H9 (cell line): ENCODE results near the gene ZNF236. TPM values are rescaled to one million over a fixed set of nuclear protein-coding genes. Genes with fewer than 3 reads are reported as not detected.

Source experiments
- DNase-seq: peaks from one replicate; pipeline ENCODE4 v3.0.0-alpha.2; 2017
- H2AFZ ChIP-seq: one replicate; pipeline ENCODE4 v1.6.1; 2013; ENCODE audit warnings: mild to moderate bottlenecking, low read length, control low read depth, moderate library complexity
- H2AK5ac ChIP-seq: 2 replicates; pipeline ENCODE4 v1.6.1; 2013; ENCODE audit warnings: low read length, control low read depth, mixed read lengths; ENCODE audit not compliant: insufficient read length
- H2BK120ac ChIP-seq: one replicate; pipeline ENCODE4 v1.6.1; 2013; ENCODE audit warnings: low read depth, mild to moderate bottlenecking, low read length, control low read depth, inconsistent platforms; ENCODE audit not compliant: poor library complexity, severe bottlenecking
- H2BK12ac ChIP-seq: 2 replicates; pipeline ENCODE4 v1.6.1; 2013; ENCODE audit warnings: low read length, control low read depth, mixed read lengths, low read depth; ENCODE audit not compliant: insufficient read length
- H2BK15ac ChIP-seq: 2 replicates; pipeline ENCODE4 v1.6.1; 2013; ENCODE audit warnings: low read depth, low read length, control low read depth
- H2BK20ac ChIP-seq: one replicate; pipeline ENCODE4 v1.6.1; 2013; ENCODE audit warnings: low read depth, mild to moderate bottlenecking, low read length, control low read depth, inconsistent platforms; ENCODE audit not compliant: poor library complexity, severe bottlenecking
- H2BK5ac ChIP-seq: 2 replicates; pipeline ENCODE4 v1.6.1; 2013; ENCODE audit warnings: low read length, control low read depth, mixed read lengths; ENCODE audit not compliant: insufficient read length
- H3K14ac ChIP-seq: 2 replicates; pipeline ENCODE4 v1.6.1; 2013; ENCODE audit warnings: low read length, control low read depth; ENCODE audit not compliant: insufficient read depth
- H3K18ac ChIP-seq: 2 replicates; pipeline ENCODE4 v1.6.1; 2013; ENCODE audit warnings: low read depth, mild to moderate bottlenecking, mixed read lengths, low read length, control low read depth; ENCODE audit not compliant: insufficient read length
- H3K23ac ChIP-seq: 2 replicates; pipeline ENCODE4 v1.6.1; 2013; ENCODE audit warnings: low read length, control low read depth, mixed read lengths, low read depth; ENCODE audit not compliant: insufficient read length
- H3K23me2 ChIP-seq: 2 replicates; pipeline ENCODE4 v1.6.1; 2013; ENCODE audit warnings: low read depth, mild to moderate bottlenecking, mixed read lengths, low read length, control low read depth; ENCODE audit not compliant: insufficient read length, poor library complexity, severe bottlenecking
- H3K27ac ChIP-seq: 2 replicates; pipeline ENCODE4 v1.5.1; 2013; ENCODE audit warnings: low read length, control low read depth, mixed read lengths, low read depth; ENCODE audit not compliant: insufficient read length
- H3K27me3 ChIP-seq: 2 replicates; pipeline ENCODE4 v1.6.1; 2013; ENCODE audit warnings: low read length, control low read depth, inconsistent platforms; ENCODE audit not compliant: insufficient read depth
- H3K4ac ChIP-seq: 2 replicates; pipeline ENCODE4 v1.6.1; 2013; ENCODE audit warnings: low read depth, mild to moderate bottlenecking, control low read depth, inconsistent platforms, low read length, moderate library complexity
- H3K4me1 ChIP-seq: 2 replicates; pipeline ENCODE4 v1.6.1; 2013; ENCODE audit warnings: low read length, control low read depth, inconsistent platforms; ENCODE audit not compliant: insufficient read depth
- H3K4me2 ChIP-seq: 2 replicates; pipeline ENCODE4 v1.6.1; 2013; ENCODE audit warnings: low read length, control low read depth, mixed read lengths; ENCODE audit not compliant: insufficient read length, insufficient read depth
- H3K56ac ChIP-seq: 2 replicates; pipeline ENCODE4 v1.6.1; 2013; ENCODE audit warnings: low read depth, mild to moderate bottlenecking, mixed read lengths, low read length, control low read depth; ENCODE audit not compliant: insufficient read length
- H3K79me1 ChIP-seq: 2 replicates; pipeline ENCODE4 v1.6.1; 2013; ENCODE audit warnings: low read depth, mild to moderate bottlenecking, moderate library complexity, low read length, control low read depth, inconsistent platforms; ENCODE audit not compliant: insufficient read depth, poor library complexity, severe bottlenecking
- H3K79me2 ChIP-seq: 2 replicates; pipeline ENCODE4 v1.6.1; 2013; ENCODE audit warnings: low read length, control low read depth, inconsistent platforms; ENCODE audit not compliant: insufficient read depth
- H3K9ac ChIP-seq: 2 replicates; pipeline ENCODE4 v1.6.1; 2013; ENCODE audit warnings: low read length, control low read depth, mixed read lengths; ENCODE audit not compliant: insufficient read length; ENCODE audit errors: extremely low read depth
- H3K9me3 ChIP-seq: one replicate; pipeline ENCODE4 v1.6.1; 2013; ENCODE audit warnings: low read depth, low read length, inconsistent platforms; ENCODE audit not compliant: control insufficient read depth
- H3T11ph ChIP-seq: one replicate; pipeline ENCODE4 v1.6.1; 2013; ENCODE audit warnings: mild to moderate bottlenecking, low read length, control low read depth, inconsistent platforms
- H4K20me1 ChIP-seq: one replicate; pipeline ENCODE4 v1.6.1; 2013; ENCODE audit not compliant: control insufficient read depth, insufficient read length, insufficient read depth
- H4K5ac ChIP-seq: 2 replicates; pipeline ENCODE4 v1.6.1; 2013; ENCODE audit warnings: low read depth, mild to moderate bottlenecking, mixed read lengths, low read length, control low read depth; ENCODE audit not compliant: insufficient read length
- H4K8ac ChIP-seq: replicated peaks from 2 replicates; pipeline ENCODE4 v1.6.1; 2013; ENCODE audit warnings: low read length, control low read depth, mixed read lengths, low read depth; ENCODE audit not compliant: insufficient read length
- H4K91ac ChIP-seq: 2 replicates; pipeline ENCODE4 v1.6.1; 2013; ENCODE audit warnings: low read depth, mild to moderate bottlenecking, moderate library complexity, mixed read lengths, low read length, control low read depth; ENCODE audit not compliant: insufficient read length
- H3K27ac Mint-ChIP-seq, 3 experiments: 2 replicates in 2 of 3; 3 replicates in 1 of 3; pipeline ENCODE4 v1.8.0; 2020 to 2021; ENCODE audit warnings: mixed read lengths in 3 of 3, mild to moderate bottlenecking in 1 of 3, moderate library complexity in 1 of 3
- H3K27me3 Mint-ChIP-seq: 2 replicates; pipeline ENCODE4 v1.8.0; 2021; ENCODE audit warnings: low read depth, mild to moderate bottlenecking, moderate library complexity, mixed read lengths
- H3K36me3 Mint-ChIP-seq, 3 experiments: 2 replicates in 2 of 3; 3 replicates in 1 of 3; pipeline ENCODE4 v1.8.0; 2020 to 2021; ENCODE audit warnings: low read depth in 3 of 3, mixed read lengths in 3 of 3; ENCODE audit not compliant: insufficient read depth in 1 of 3
- H3K4me1 Mint-ChIP-seq, 2 experiments: 2 replicates each; pipeline ENCODE4 v1.8.0; 2020; ENCODE audit warnings: mixed read lengths in 2 of 2
- H3K4me3 Mint-ChIP-seq, 2 experiments: 2 replicates in 1 of 2; 3 replicates in 1 of 2; pipeline ENCODE4 v1.8.0; 2020 to 2021; ENCODE audit warnings: mild to moderate bottlenecking in 2 of 2, mixed read lengths in 2 of 2, moderate library complexity in 1 of 2
- H3K9me3 Mint-ChIP-seq, 2 experiments: 2 replicates in 1 of 2; 3 replicates in 1 of 2; pipeline ENCODE4 v1.8.0; 2020; ENCODE audit warnings: mild to moderate bottlenecking in 2 of 2, mixed read lengths in 2 of 2, moderate library complexity in 1 of 2
- WGBS: extraction: QIAGEN DNeasy Blood & Tissue Kit; methylation state at CpG from one replicate; pipeline ENCODE4 v1.1.7; 2013; ENCODE audit warnings: missing lambda C conversion rate, low lambda C conversion rate, mixed read lengths; ENCODE audit not compliant: insufficient read length; ENCODE audit errors: extremely low coverage; 5-methylcytosine and 5-hydroxymethylcytosine counted together
- total RNA-seq: library from RNA; stranded (reverse); gene quantifications from 2 replicates; pipeline ENCODE4 v1.2.1, GENCODE V29; 2021
- TF ChIP-seq, protein P1 (sequence below): fragments of 200-600 bp; sonication (generic); conservative IDR thresholded peaks from 3 replicates; pipeline ENCODE4 v1.8.0; 2021; ENCODE audit warnings: antibody characterized with exemption, mild to moderate bottlenecking

ZNF236 gene
- total RNA-seq, 1 experiment from 2014 or later, result 16.0 TPM

DNA sequence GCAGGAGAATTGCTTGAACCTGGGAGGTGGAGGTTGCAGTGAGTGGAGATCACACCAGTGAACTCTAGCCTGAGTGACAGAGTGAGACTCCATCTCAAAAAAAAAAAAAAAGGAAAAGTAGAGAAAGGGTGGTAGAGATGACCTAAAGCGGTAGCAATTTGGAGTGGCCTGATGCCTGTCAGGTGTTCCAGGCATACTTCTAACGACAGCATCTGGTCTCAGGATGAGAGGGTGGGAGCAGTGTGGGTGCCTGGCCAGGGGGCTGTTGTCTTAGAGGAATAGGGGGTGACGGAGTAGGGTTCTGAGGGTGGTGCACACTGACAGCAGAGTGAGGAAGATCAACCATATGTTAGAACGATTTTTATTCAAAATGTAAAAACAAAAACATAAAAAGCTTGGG lies 21.8 kb downstream of the ZNF236 start:
- Histone ChIP-seq H3K9me3 (no peaks in the 10 kb centered on the region), H3K18ac (no peak overlapping the region), H2BK20ac (no peak overlapping the region), H3K4me1 (no peaks in the 10 kb centered on the region), H3K4me2 (no peak overlapping the region), H3K14ac (no peak overlapping the region), H3K4ac (no peak overlapping the region), H2AFZ (no peak overlapping the region), H3K79me1 (peaks cover 4% of the 10 kb centered on the region), H2BK15ac (no peak overlapping the region), H3K27ac (no peak overlapping the region), H2AK5ac (no peak overlapping the region), H4K8ac (no peak overlapping the region), H3K23me2 (no peaks in the 10 kb centered on the region), H4K20me1 (no peaks in the 10 kb centered on the region), H3K9ac (no peak overlapping the region), H2BK5ac (no peak overlapping the region), H2BK120ac (no peak overlapping the region), H4K5ac (no peak overlapping the region), H3T11ph (no peak overlapping the region), H4K91ac (no peak overlapping the region), H3K79me2 (peaks cover 3% of the 10 kb centered on the region; the same call in 1 of the 2 replicates), H3K56ac (no peak overlapping the region), H3K27me3 (no peaks in the 10 kb centered on the region), H3K23ac (no peak overlapping the region), H2BK12ac (no peak overlapping the region)
- no peak for DNase-seq
- peak overlapping the region in 1 of 3 experiments; percentile 83; a peak in 1 of 7 replicates for H3K27ac Mint-ChIP-seq
- H3K4me3 Mint-ChIP-seq, result no peak overlapping the region
- H3K36me3 Mint-ChIP-seq, result no peaks in the 10 kb centered on the region
- WGBS, result no CpG with 5 or more reads among the region's 4 CpGs
- TF ChIP-seq, protein P1, sequence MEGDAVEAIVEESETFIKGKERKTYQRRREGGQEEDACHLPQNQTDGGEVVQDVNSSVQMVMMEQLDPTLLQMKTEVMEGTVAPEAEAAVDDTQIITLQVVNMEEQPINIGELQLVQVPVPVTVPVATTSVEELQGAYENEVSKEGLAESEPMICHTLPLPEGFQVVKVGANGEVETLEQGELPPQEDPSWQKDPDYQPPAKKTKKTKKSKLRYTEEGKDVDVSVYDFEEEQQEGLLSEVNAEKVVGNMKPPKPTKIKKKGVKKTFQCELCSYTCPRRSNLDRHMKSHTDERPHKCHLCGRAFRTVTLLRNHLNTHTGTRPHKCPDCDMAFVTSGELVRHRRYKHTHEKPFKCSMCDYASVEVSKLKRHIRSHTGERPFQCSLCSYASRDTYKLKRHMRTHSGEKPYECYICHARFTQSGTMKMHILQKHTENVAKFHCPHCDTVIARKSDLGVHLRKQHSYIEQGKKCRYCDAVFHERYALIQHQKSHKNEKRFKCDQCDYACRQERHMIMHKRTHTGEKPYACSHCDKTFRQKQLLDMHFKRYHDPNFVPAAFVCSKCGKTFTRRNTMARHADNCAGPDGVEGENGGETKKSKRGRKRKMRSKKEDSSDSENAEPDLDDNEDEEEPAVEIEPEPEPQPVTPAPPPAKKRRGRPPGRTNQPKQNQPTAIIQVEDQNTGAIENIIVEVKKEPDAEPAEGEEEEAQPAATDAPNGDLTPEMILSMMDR, result no peak
- H3K9me3 Mint-ChIP-seq, result no peaks in the 10 kb centered on the region; a peak in 1 of 5 replicates
- H3K27me3 Mint-ChIP-seq, result no peaks in the 10 kb centered on the region
- peaks cover 11 to 18% of the 10 kb centered on the region in 2 experiments for H3K4me1 Mint-ChIP-seq
